Nephron progenitor cell (in vitro differentiated cells): Measurements from ENCODE around the gene SDS.

ENCODE experiments used
- DNase-seq: peaks from one replicate; pipeline ENCODE4 v3.0.0; 2021
- H3K27ac Mint-ChIP-seq: 2 replicates; pipeline ENCODE4 v1.8.0; 2021; ENCODE audit warnings: mild to moderate bottlenecking, moderate library complexity, mixed read lengths
- H3K27me3 Mint-ChIP-seq: 2 replicates; pipeline ENCODE4 v1.8.0; 2021; ENCODE audit warnings: mild to moderate bottlenecking, low read depth, mixed read lengths; ENCODE audit not compliant: poor library complexity
- H3K36me3 Mint-ChIP-seq: 2 replicates; pipeline ENCODE4 v1.8.0; 2021; ENCODE audit warnings: low read depth, mixed read lengths
- H3K4me1 Mint-ChIP-seq: 2 replicates; pipeline ENCODE4 v1.8.0; 2021; ENCODE audit warnings: mixed read lengths
- H3K4me3 Mint-ChIP-seq: 2 replicates; pipeline ENCODE4 v1.8.0; 2021; ENCODE audit warnings: mild to moderate bottlenecking, moderate library complexity, mixed read lengths
- H3K9me3 Mint-ChIP-seq: 2 replicates; pipeline ENCODE4 v1.8.0; 2021; ENCODE audit warnings: mild to moderate bottlenecking, moderate library complexity, mixed read lengths
- CTCF ChIP-seq: fragments of 200-600 bp; sonication (generic); IDR thresholded peaks from 2 replicates; pipeline ENCODE4 v1.5.0; 2021; ENCODE audit warnings: antibody characterized with exemption

SDS gene

GRCh38 chr12:113347892-113348291 lies 55.8 kb downstream of the SDS start:
- H3K4me1 Mint-ChIP-seq = peaks cover 9% of the 10 kb centered on the region
- no peak for DNase-seq

GRCh38 chr12:113347107-113347506 lies 56.6 kb downstream of the SDS start:
- no peak overlapping the region for H3K27ac Mint-ChIP-seq
- peaks cover 39% of the 10 kb centered on the region for H3K27me3 Mint-ChIP-seq
- H3K4me1 Mint-ChIP-seq = peaks cover 9% of the 10 kb centered on the region
- TF ChIP-seq CTCF = no peak
- H3K36me3 Mint-ChIP-seq = no peaks in the 10 kb centered on the region
- H3K9me3 Mint-ChIP-seq = no peaks in the 10 kb centered on the region
- H3K4me3 Mint-ChIP-seq = no peak overlapping the region
- DNase-seq = no peak

More at GRCh38 chr12:113347892-113348291, 55.8 kb downstream of the SDS start:
- no peak overlapping the region for H3K4me3 Mint-ChIP-seq
- H3K27ac Mint-ChIP-seq = no peak overlapping the region
- no peak for TF ChIP-seq CTCF
- H3K9me3 Mint-ChIP-seq = no peaks in the 10 kb centered on the region
- peaks cover 46% of the 10 kb centered on the region for H3K27me3 Mint-ChIP-seq
- no peaks in the 10 kb centered on the region for H3K36me3 Mint-ChIP-seq

GRCh38 chr12:113346353-113346752 lies 57.3 kb downstream of the SDS start:
- Mint-ChIP-seq H3K9me3 (no peaks in the 10 kb centered on the region), H3K27ac (no peak overlapping the region), H3K36me3 (no peaks in the 10 kb centered on the region), H3K4me3 (no peak overlapping the region), H3K4me1 (peaks cover 9% of the 10 kb centered on the region), H3K27me3 (peaks cover 33% of the 10 kb centered on the region)
- no peak for DNase-seq
- no peak for TF ChIP-seq CTCF

GRCh38 chr12:113345318-113345717 lies 58.4 kb downstream of the SDS start:
- Mint-ChIP-seq H3K27me3 (peaks cover 33% of the 10 kb centered on the region), H3K36me3 (no peaks in the 10 kb centered on the region), H3K4me1 (peaks cover 9% of the 10 kb centered on the region), H3K27ac (no peak overlapping the region), H3K9me3 (no peaks in the 10 kb centered on the region), H3K4me3 (no peak overlapping the region)
- TF ChIP-seq CTCF = no peak
- DNase-seq = no peak
